Stimulated activated CD4-positive, alpha-beta T cell treated with anti-CD3 and anti-CD28 coated beads, Interleukin-4, amount 100 ng/mL, for 4 hours (primary cell): ENCODE data around the gene GNB2.
"Not testable (repeated sequence)": the region's sequence is repeated elsewhere in the genome, so short reads cannot be mapped to it uniquely, and the experiment has no call there.

Source experiments
- DNase-seq, 2 experiments: peaks; one replicate each; pipeline ENCODE4 v3.0.0-alpha.2; 2020

GNB2 gene

DNA sequence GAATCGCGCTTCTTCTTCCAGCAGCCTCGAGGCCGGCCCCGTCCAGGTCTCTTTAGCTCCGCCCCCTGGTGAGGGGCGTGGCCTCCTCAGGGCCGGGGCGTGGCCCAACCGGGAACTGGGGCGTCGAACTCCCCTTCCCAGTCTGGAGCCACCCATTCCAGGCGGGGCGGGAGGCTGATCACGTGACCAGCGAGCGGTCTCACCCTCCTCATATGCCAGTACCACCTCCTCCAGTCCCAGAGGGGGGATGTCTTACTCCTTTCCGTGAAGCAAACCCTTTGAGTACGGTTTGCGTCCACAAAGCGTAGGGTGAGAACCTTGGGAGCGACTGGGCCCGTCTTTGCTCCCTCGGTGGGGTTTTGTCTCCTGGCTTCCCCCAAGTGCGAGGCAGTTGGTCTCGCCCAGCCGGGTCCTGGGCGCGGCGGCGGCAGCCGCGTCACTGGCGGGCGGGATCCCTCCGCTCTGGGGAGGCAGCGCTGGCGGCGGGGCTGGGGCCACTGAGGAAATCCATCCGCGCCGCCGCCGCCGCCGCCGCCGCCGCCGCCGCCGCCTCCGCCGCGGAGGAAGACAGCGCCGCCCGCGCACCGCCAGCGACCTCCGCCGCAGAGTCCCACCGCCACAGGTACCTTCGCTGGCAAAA is at the start of gene GNB2:
Gene GNB2 (plus strand): TSS at position 439 of the 640 bp plus-strand sequence. CDS start 2,526 bp downstream, outside the sequence.
- peak; percentile 99 for DNase-seq

DNA sequence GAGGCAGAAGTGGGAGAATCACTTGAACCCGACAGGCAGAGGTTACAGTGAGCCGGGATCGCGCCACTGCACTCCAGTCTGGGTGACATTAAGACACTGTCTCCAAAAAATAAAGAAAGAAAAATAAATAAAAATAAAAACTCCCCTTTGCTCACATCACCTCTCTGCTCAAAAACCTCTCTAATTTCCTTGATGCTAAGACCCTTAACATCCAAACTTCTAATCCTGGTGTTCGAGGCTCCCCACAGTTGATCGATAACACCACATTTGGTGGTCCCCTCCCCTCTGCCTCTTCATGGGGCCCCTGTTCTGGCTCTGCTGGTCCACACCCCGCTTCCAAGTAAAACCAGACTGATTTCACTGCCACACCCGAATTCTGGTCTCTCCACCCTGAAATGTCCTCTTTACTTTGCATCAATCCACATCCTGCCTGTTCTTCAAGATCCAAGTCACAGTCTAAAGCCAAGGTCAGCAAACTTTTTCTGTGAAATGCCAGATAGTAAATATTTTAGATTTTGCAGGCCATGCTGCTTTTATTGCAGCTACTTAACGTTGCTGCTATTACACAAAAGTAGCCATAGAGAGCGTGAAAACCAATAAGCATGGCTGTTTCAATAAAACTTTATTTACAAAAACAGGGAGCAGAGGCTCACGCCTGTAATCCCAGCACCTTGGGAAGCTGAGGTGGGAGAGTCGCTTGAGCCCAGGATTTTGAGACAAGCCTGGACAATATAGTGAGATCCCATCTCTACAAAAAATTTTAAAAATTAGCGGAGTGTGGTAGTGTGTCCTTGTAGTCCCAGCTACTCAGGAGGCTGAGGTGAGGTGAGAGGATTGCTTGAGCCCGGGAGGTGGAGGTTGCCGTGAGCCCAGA is 49.4 kb upstream of the GNB2 start:
- DNase-seq, result no peak

DNA sequence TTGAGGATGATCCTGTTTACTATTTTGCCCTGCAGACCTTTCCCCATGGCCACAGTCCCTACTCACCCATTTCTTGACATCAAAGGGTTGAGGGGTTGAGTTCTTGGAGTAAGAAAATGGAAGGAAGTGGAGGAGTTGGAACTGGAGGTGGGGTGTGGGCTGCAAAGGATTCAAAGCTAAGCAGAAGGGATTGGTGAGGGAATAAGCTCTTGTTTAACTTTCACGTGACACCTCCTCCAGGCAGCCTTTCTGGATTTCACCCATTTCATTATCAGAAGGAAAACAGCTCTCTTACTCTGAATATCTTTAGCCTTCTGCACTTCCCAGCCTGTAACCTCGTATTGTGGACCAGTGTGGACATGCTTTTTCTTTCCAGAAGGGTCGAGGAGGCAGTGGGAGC is 47.5 kb upstream of the GNB2 start:
- no peak for DNase-seq

DNA sequence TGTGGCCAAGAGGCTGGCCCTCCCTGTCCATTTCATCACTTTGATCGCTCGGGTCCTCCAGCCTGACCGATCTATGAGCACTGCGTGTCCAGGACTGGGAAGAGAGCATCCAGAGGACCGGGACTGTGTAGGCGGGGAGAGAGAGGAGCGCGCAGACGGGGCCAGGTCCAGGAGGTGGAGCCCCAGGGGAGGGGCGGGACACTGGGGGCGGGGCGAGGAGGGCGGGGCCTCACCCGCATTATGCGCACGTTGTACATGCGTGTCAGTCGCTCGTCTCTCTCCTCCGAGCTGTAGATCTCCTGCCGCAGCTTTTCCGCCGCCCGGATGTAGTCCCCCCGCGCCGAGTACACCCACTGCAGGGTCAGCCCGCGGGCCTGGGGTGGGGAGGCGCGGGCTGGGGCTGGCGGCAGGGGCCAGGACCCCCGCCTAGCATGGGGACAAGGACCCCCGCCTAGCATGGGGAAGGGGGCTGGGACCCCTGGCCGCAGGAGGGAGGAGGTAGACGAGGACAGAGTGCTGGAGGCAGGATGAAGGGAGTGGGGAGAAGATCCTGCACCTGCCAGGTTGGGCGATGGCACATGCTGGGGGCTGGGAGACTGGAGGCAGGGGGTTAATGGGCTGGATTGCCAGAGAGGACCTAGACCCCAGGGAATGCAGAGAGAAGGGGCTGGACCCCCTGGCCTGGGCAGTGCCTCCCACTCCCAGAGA is 46.9 kb upstream of the GNB2 start:
- peak; percentile 86 to 87 for DNase-seq

DNA sequence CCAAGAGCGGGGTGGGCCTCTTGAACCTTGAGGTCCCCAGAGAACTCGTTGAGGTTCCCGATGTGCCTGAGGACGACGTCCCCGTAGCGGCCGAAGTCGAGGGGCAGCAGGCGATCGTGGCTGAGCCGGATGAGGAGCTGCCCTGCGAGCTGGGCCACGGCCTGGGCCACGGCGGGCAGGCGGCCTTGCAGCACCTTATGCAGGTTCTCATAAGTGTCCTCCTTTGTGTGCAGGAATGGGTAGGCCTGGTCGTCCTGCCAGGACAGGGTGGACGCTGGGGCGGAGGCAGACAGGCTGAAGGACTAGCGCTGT is 46.3 kb upstream of the GNB2 start:
- no peak for DNase-seq

DNA sequence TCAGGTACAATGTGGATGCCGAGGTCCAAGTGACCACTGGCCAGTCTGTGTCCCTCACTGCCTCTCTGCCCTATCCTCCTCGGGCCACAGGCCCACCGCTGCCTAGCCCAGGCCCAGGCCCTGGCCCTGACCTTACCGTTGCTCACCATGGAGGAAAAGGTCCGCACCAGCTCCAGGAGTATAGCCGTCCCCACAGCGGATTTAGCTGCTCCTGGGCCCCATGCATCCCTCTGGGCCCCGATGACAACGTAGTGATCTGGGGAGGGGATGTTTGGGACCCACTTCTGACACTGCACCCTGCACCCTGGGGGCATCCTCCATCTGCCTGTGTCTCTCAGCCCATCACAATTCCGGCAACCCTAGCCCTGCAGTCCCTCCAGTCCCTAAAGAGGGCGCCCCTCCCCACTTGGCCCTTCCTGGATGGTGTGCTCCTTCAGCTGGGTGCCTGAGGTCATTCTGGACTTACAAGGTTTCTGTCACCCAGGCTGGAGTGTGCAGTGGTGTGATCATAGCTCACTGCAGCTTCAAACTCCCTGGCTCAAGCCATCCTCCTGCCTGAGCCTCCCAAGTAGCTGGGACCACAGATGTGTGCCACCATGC is 44.3 kb upstream of the GNB2 start:
- no peak for DNase-seq

DNA sequence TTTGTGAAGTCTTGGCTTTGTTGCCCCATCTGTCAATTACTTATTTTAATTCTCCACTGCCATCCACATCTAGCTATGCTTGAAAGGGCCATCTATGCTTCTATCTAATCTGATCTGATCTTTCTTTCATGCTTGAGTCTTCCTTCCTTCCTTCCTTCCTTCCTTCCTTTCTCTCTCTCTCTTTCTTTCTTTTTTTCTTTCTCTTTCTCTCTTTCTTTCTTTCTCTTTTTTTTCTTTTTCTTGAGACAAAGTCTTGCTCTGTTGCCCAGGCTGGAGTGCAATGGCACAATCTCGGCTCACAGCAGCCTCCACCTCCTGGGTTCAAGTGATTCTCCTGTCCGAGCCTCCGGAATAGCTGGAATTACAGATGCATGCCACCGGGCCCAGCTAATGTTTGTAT is 43.5 kb upstream of the GNB2 start:
- DNase-seq, result no peak

DNA sequence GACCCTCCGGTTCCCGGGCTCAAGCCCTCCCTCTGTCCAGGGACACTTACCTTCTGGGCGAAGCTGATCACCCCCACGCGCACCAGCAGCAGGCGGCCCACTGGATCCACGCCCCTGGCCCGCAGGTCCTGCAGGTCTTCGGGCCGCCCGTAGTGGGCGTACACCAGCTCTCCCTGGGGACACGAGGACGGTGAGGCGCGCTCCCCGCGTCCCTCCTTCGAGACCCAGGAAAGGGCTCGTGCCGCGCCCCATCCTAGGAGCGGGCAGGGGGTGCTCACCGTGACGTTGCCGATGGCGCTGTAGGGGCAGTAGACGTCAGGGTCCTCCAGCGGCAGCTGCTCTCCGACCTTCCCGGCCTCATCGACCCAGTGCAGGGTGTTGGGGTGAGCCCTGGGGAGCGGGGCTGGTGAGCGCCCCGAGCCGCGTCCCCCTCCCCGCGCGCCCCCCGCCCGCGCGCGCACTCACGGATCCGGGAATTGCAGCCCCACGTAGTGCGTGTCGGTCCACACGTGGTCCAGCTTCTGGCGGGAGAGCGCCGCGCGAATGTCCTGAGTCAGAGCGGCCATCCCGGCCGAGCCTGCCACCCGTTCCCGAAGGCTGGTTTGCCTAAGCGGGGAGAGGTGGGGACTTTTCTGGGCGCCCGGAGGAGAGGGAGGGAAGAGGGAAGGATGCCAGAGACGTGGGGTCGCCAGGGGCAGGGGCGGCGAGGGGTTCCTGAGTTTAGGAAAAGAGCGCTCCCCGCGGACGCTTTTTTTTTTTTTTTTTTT is 40.4 kb upstream of the GNB2 start:
- DNase-seq, result peak; percentile 49 to 62

DNA sequence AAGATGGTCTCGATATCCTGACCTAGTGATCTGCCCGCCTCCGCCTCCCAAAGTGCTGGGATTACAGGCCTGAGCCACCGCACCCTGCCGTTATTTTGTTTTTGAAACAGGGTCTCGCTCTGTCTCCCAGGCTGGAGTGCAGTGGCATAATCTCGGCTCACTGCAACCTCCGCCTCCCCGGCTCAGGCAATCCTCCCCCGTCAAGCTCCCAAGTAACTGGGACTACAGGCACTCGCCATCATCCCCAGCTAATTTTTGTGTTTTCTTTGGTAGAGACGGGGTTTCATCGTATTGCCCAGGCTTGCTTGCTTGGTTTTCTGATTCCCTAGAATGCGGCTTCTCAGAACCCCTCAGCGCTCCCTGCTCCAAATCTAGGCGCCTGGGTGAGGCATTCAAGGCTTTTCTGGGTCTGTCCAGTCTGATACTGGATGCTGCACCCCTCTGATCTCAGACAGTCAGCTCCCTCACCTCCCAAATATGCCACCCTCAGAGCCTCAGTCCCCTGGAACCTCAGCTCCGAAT is 33.5 kb upstream of the GNB2 start:
- no peak for DNase-seq

DNA sequence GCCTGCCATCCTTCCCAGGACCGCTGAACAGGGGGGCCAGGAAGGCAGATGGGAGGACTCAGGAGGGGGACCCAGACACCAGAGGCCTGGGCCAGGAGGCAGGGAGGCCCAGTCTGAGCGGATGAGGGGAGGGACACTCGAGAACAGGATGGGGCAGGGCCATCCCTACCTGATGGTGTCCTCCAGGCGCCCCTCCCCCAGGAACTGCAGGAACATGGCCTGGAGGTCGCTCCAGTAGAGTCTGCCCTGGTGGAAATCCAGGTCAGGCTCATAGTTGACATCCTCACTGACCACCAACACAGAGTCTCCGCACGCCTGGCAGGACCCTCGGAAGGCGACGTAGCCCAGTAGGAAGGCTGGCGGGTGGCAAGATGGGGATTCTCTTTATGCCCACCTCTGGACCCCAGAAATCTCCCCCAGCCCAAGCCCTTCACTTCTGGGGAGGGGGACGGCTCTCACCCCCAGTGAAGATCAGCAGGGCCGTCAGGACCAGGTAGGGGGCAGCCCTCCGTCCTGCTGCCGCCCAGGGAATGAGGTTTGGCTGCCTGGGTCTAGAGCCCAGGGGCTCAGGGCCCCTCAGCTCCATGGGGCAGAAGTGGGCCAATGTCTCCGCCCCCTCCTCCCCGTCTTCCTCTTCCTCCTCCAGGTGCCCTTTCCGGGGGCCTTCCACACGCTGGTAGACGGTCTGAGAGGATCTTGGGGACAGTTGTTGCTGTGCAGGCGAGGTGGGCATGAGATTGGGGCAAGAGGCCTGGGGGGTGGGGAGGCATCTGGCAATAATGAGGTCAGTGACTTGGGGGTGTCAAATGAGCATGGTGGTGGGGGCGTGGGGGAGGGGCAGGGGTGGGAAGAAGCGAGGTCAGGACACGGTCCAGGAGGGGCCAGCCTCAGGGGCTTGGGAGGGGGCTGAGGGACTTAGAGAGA is 32.8 kb upstream of the GNB2 start:
- no peak for DNase-seq

DNA sequence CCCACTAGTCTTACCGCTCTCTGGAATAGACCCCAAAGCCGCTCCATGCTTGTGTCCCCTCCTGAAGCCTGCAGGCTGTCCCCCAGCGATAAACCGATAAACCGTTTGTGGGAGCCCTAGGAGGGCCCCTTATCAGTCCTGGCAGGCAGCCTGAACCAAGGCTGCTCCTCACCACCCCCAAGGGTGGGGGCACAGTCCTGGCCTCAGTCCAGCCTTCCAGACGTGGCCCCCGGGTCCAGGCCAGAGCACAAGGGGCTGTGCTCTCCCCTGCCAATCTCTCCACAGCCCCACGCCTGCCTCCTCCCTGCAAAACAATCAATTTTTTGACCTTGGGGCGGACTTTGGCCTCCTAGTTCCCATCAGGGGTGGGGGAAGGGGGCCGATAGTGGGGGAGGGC is 32.1 kb upstream of the GNB2 start, which contains the start of gene TFR2:
Gene TFR2 (minus strand): TSS at position 90 of the 397 bp plus-strand sequence. CDS start 43 bp downstream, at position 47.
- no peak for DNase-seq

DNA sequence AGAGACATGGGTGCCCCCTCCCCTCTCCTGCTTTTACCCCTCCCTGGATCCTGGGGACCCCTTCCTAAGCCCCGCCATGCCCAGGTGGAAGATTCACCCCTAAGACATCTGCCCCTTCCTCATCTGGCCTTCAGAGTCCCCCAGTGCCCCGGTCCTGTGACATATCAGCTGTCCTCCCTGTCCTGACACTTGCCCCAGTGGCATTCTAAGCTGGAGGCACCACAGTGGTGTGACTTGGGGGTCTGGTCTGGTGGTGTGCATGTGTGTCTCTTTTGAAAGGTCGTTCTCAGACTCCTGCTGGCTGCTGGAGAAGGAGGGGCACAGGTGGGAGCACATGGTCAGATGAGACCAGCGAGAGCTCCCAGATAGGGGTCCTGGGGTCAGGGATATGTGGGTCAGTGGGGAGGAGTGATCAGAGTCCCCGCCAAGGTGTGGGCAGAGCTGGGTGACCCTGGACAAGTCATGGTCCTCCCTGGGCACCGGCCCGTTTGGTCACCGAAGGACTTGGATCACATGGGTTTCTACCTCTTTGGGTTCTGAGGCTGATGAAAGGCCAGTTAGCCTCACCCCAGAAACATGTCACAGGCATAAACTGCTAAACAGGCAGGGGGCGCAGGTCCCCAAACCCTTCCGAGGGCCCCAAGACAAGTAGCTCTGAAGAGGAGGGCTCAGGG is 31.5 kb upstream of the GNB2 start:
- no peak for DNase-seq

DNA sequence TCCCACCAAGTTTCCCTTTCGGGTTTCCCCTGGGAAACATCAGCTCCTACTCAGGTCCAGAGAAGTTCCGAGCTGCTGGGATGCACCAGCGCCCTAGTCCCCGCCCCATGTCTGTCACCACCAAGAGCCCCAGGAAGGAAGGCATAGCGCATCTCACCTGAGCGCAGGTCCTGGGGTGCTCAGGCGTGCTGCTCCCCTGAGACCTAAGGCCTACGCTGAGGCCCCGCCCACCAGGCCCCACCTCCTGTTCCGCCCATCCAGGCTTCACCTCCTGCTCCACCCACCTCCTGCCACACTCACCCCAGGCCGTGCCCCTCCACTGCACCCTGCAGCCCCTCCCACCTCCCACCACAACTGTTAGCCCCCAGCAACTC is 31.0 kb upstream of the GNB2 start:
- peak in 1 of 2 experiments; percentile 18 for DNase-seq

DNA sequence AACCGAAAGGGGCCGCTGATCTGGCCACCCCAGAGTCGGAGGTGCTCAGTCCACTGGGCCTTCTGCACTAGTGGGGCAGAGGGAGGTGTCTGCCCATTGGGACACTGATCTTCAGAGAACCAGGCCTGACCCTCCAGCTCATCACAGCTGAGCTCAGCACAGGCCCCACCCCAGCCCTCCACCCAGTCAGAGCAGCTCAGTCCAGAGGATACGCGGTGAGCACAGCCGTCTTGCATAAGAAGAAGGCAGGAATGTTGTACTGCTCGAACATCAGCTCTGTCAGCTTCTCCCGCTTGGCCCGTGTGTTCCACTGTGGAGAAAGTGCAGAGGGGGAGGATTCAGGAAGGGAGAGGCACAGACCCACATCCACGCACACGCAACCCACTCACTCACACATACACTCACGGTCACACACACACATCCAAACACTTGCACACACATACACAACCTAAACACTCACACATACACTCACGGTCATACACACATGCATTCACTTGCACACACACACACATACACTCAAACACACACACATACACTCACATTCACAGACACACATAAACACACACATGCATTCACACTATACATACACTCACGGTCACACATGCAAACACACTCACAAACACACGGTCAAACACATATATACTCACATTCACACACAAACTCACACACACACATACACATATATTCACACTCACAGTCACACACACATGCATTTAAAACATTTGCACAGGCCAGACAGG is 23.5 kb upstream of the GNB2 start:
- DNase-seq, result no peak

DNA sequence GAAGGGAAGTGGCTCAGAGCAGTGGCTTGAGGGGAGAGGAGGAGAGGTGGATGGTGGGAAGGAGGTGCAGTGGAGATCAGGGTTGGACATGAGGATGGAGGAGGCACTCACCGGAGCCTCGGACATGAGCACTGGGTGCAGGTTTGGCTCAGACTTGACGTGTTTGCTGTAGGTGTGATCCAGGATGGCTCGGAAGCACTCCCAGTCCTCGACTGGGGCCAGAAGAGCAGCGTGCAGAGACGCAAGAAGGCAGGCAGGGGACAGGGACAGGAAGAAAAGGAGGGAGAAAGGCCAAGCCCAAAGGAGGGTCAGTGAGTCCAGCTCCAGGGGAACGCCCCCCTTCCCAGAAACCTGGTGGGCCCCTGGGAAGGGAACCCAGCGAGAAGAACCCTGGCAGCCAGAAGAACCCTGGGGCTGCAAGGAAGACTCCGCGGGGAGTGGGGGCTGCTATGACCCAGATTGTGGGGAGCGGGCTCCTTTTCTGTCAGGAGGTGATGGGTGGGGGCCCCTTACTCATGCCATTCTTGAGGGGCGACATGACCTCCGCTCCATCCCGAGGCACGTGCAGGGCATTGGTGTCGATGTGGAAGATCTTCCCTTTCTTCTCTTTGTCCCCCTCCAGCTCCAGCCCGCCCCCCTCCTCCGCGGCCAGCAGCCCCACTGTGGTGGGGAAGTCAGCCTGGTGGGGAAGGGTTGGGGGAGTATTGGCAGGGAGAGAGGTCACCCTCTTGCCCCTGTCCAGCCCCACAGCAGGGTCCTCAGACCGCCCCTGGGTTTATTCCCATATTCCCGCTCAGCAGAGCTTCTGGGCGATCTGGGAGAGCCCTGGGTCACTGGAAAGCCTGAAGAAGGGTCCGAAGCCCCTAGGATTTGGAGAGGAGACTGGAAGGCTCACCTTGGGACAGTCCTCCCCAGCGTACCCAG is 18.4 kb upstream of the GNB2 start:
- DNase-seq, result no peak

DNA sequence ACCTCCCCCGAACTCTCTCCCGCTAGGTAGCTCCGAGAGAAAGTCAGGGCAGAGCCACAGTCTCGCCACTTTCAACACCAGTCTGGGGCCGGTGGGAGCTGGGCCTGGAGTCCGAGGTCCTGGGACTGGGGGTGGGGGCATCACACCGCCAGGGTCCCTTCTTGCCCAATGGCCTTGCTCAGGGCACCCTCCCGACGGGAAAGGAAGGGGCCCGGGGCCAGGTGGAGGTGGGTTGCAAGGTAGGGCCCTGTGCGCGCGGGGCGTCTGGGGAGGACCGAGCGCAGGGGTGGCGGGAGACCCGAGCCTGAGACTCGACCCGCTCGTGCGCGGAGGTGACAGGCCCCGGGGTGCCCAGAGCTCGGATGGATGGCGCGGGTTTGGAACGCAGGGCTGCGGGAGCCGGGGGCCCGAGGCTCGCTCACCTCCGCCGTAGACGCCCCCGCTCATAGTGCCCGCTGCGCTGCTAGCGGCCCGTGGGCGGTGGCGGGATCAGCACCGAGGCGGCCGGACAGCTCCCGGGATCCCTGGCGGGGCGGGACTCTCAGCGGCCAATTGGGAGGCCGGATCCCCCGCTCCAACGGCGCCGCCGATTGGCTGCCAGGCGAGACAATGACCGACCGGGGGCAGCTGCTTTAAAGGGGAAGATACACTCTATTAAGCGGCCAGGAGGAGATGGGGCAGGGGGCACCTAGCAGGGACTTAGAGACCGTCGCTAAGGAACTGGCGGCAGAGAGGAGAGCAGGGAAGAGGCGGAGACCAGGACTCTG is 17.4 kb upstream of the GNB2 start, which contains the start of gene ACTL6B:
Gene ACTL6B (minus strand): TSS at position 541 of the 767 bp plus-strand sequence. CDS start 94 bp downstream, at position 447.
- DNase-seq, result peak in 1 of 2 experiments; percentile 57

DNA sequence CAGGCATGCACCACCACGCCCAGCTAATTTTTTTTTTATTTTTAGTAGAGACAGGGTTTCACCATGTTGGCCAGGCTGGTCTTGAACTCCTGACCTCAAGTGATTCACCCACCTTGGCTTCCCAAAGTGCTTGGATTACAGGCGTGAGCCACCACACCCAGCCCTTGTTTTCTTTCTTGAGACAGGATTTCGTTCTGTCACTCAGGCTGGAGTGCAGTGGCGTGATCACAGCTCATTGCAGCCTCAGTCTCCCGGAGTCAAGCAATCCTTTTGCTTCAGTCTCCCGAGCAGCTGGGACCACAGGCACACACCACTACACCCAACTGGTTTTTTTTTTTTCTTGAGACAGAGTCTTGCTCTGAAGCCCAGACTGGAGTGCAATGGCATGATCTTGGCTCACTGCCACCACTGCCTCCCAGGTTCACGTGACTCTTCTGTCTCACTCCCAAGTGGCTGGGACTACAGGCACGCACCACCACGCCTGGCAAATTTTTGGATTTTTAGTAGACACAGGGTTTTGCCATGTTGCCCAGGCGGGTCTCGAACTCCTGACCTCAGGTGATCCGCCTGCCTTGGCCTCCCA is 11.3 kb upstream of the GNB2 start:
- not testable (repeated sequence) for DNase-seq
